CD4-positive, alpha-beta memory T cell (primary cell): ENCODE measurements around the gene TNIK. TPM values are rescaled to one million over a fixed set of nuclear protein-coding genes. Genes with fewer than 3 reads are reported as not detected.
A peak's percentile ranks its signal among the peaks of the same experiment; 100 is the strongest.
"Not testable (repeated sequence)": the region's sequence is repeated elsewhere in the genome, so short reads cannot be mapped to it uniquely, and the experiment has no call there.

Experiments used
- CTCF ChIA-PET: fragments of 350-600 bp; sonication (Branson Sonifier 250); formaldehyde crosslinking; loops from one replicate; lab custom pipeline; 2021; ENCODE audit warnings: inconsistent platforms; ENCODE audit not compliant: partially characterized antibody; lab: Charles Lee
- POLR2A ChIA-PET: fragments of 350-600 bp; sonication (Branson Sonifier 250); formaldehyde crosslinking; loops from one replicate; lab custom pipeline; 2021; ENCODE audit not compliant: partially characterized antibody; lab: Charles Lee
- DNase-seq, 5 donors: peaks; one replicate each; pipeline versions ENCODE4 v3.0.0 to v3.0.0-alpha.2; 2020 to 2022; ENCODE audit warnings: mixed read lengths in 1 of 5
- H3K27ac ChIP-seq: one replicate; pipeline ENCODE4 v1.7.0; 2013; ENCODE audit warnings: low read depth, low read length
- H3K27me3 ChIP-seq: 2 replicates; pipeline ENCODE4 v1.7.0; 2013; ENCODE audit warnings: mild to moderate bottlenecking, low read length, moderate library complexity; ENCODE audit not compliant: insufficient read depth
- H3K36me3 ChIP-seq: 2 replicates; pipeline ENCODE4 v1.7.0; 2013; ENCODE audit warnings: mild to moderate bottlenecking, low read length, moderate library complexity; ENCODE audit not compliant: insufficient read depth
- H3K4me1 ChIP-seq: 2 replicates; pipeline ENCODE4 v1.7.0; 2013; ENCODE audit warnings: mild to moderate bottlenecking, low read length, moderate library complexity; ENCODE audit not compliant: insufficient read depth
- H3K4me3 ChIP-seq, 2 donors: one replicate each; pipeline ENCODE4 v1.7.0; 2013; ENCODE audit warnings: low read length in 2 of 2, mild to moderate bottlenecking in 1 of 2
- H3K9me3 ChIP-seq, 2 donors: one replicate each; pipeline ENCODE4 v1.7.0; 2013; ENCODE audit warnings: low read length in 2 of 2, control low read depth in 1 of 2; ENCODE audit not compliant: control insufficient read depth in 1 of 2
- H3K27ac Mint-ChIP-seq, 7 donors: one replicate each; pipeline ENCODE4 v1.8.0; 2020 to 2021; ENCODE audit warnings: mixed read lengths in 7 of 7, mild to moderate bottlenecking in 6 of 7, inconsistent platforms in 3 of 7, moderate library complexity in 3 of 7
- H3K27me3 Mint-ChIP-seq, 2 donors: one replicate each; pipeline ENCODE4 v1.8.0; 2020 to 2021; ENCODE audit warnings: mixed read lengths in 2 of 2
- H3K36me3 Mint-ChIP-seq, 2 donors: one replicate each; pipeline ENCODE4 v1.8.0; 2020 to 2021; ENCODE audit warnings: mixed read lengths in 2 of 2, inconsistent platforms in 1 of 2, mild to moderate bottlenecking in 1 of 2
- H3K4me1 Mint-ChIP-seq, 4 donors: one replicate each; pipeline ENCODE4 v1.8.0; 2020 to 2021; ENCODE audit warnings: mixed read lengths in 4 of 4, mild to moderate bottlenecking in 1 of 4
- H3K4me3 Mint-ChIP-seq, 8 donors: one replicate each; pipeline ENCODE4 v1.8.0; 2020 to 2021; ENCODE audit warnings: mixed read lengths in 8 of 8, mild to moderate bottlenecking in 7 of 8, moderate library complexity in 6 of 8, inconsistent platforms in 3 of 8
- H3K9me3 Mint-ChIP-seq, 8 donors: one replicate each; pipeline ENCODE4 v1.8.0; 2020 to 2021; ENCODE audit warnings: mixed read lengths in 8 of 8, mild to moderate bottlenecking in 5 of 8, inconsistent platforms in 3 of 8, moderate library complexity in 1 of 8
- intact Hi-C: fragments of 100-400 bp; cut with micrococcal nuclease; formaldehyde crosslinking; loops from one replicate; pipeline ENCODE4 v1.15.1; 2023
- polyA plus RNA-seq, 2 donors: library from polyadenylated mRNA; unstranded; fragments of 300-500 nt; fragmentation: Illumina TruSeq; gene quantifications; one replicate each; pipeline ENCODE4 v1.2.3, GENCODE V29; 2021
- total RNA-seq, 2 experiments: library from RNA; stranded (reverse); gene quantifications; one replicate each; pipeline ENCODE4 v1.2.3, GENCODE V29; 2021

Gene TNIK
- total and polyA plus RNA-seq, 4 experiments from 2014 or later, result 14.6 to 93.5 (median 58.1) TPM

- Mint-ChIP-seq H3K27me3 (no peaks in the 10 kb centered on the region), H3K27ac (peak overlapping the region in 3 of 7 donors; percentile 22 to 53 (median 25)), H3K4me1 (peaks cover 50 to 74% (median 63%) of the 10 kb centered on the region in 4 donors), H3K36me3 (peaks cover 1 to 5% of the 10 kb centered on the region in 2 donors), H3K4me3 (no peak overlapping the region), H3K9me3 (no peaks in the 10 kb centered on the region)
- DNase-seq, result no peak
- Histone ChIP-seq H3K27me3 (no peaks in the 10 kb centered on the region), H3K4me1 (peaks cover 58% of the 10 kb centered on the region), H3K9me3 (no peaks in the 10 kb centered on the region), H3K4me3 (no peak overlapping the region), H3K36me3 (no peaks in the 10 kb centered on the region), H3K27ac (no peak overlapping the region)
- CTCF ChIA-PET, result interaction anchor here (1.3 kb wide), 1 partner anchor 9 kb away, joined by 3 read pairs; no protein-coding TSS in a partner anchor
- intact Hi-C loops, result no loop called here
- POLR2A ChIA-PET, result interaction anchor here (0.6 kb wide), 1 partner anchor 24 kb away, joined by 3 read pairs; no protein-coding TSS in a partner anchor
Measured at GRCh38 chr3:171289291-171289690, 170.9 kb downstream of the TNIK start.

DNA sequence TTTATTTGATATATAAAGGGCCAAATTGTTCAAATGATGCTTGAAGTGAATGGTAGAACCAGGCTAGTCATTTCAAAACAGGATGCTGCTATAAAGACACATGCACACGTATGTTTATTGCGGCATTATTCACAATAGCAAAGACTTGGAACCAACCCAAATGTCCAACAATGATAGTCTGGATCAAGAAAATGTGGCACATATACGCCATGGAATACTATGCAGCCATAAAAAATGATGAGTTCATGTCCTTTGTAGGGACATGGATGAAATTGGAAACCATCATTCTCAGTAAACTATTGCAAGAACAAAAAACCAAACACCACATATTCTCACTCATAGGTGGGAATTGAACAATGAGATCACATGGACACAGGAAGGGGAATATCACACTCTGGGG is 172.4 kb downstream of the TNIK start:
- H3K27ac Mint-ChIP-seq, result peak overlapping the region in 2 of 7 donors; percentile 10 to 25
- H3K27me3 Mint-ChIP-seq, DNase-seq, H3K27ac ChIP-seq, H3K9me3 ChIP-seq, POLR2A ChIA-PET, H3K4me3 Mint-ChIP-seq, H3K36me3 ChIP-seq, H3K9me3 Mint-ChIP-seq, intact Hi-C loops, H3K27me3 ChIP-seq, H3K4me3 ChIP-seq, CTCF ChIA-PET: not testable (repeated sequence)
- H3K4me1 Mint-ChIP-seq, result peaks cover 45 to 74% (median 59%) of the 10 kb centered on the region in 4 donors
- H3K4me1 ChIP-seq, result peaks cover 59% of the 10 kb centered on the region
- H3K36me3 Mint-ChIP-seq, result peaks cover 1 to 11% of the 10 kb centered on the region in 2 donors

- H3K4me3 ChIP-seq, result no peak overlapping the region
- H3K9me3 ChIP-seq, result no peaks in the 10 kb centered on the region
- peak in 1 of 5 donors; percentile 36 for DNase-seq
- no peaks in the 10 kb centered on the region for H3K27me3 ChIP-seq
- H3K27ac ChIP-seq, result no peak overlapping the region
- intact Hi-C loops, result no loop called here
- Mint-ChIP-seq H3K36me3 (peaks cover 1 to 14% of the 10 kb centered on the region in 2 donors), H3K9me3 (no peaks in the 10 kb centered on the region), H3K4me3 (peak overlapping the region in 6 of 8 donors; percentile 7 to 64 (median 39)), H3K4me1 (peaks cover 47 to 71% (median 58%) of the 10 kb centered on the region in 4 donors), H3K27ac (peak overlapping the region in 6 of 7 donors; percentile 11 to 88 (median 56)), H3K27me3 (no peaks in the 10 kb centered on the region)
- peaks cover 63% of the 10 kb centered on the region for H3K4me1 ChIP-seq
- no peaks in the 10 kb centered on the region for H3K36me3 ChIP-seq
- CTCF ChIA-PET, result no interaction called here
- POLR2A ChIA-PET, result interaction anchor here (1.4 kb wide), 1 partner anchor 10 kb away, joined by 4 read pairs; no protein-coding TSS in a partner anchor
Measured at GRCh38 chr3:171286580-171287249, 173.5 kb downstream of the TNIK start.

- Mint-ChIP-seq H3K27me3 (no peaks in the 10 kb centered on the region), H3K36me3 (peaks cover 0 to 14% of the 10 kb centered on the region in 2 donors), H3K4me1 (peaks cover 38 to 68% (median 53%) of the 10 kb centered on the region in 4 donors), H3K9me3 (no peaks in the 10 kb centered on the region), H3K27ac (peak overlapping the region in 2 of 7 donors; percentile 25 to 47), H3K4me3 (peak overlapping the region in 4 of 8 donors; percentile 7 to 42 (median 22))
- POLR2A ChIA-PET, result no interaction called here
- intact Hi-C loops, result no loop called here
- no peak overlapping the region for H3K4me3 ChIP-seq
- H3K9me3 ChIP-seq, result no peaks in the 10 kb centered on the region
- H3K4me1 ChIP-seq, result peaks cover 64% of the 10 kb centered on the region
- H3K27me3 ChIP-seq, result no peaks in the 10 kb centered on the region
- DNase-seq, result no peak
- CTCF ChIA-PET, result interaction anchor here (0.7 to 1.0 kb wide), 3 partner anchors 8 to 99 kb away, joined by 3 read pairs; no protein-coding TSS in a partner anchor
- no peak overlapping the region for H3K27ac ChIP-seq
- H3K36me3 ChIP-seq, result no peaks in the 10 kb centered on the region
Measured at GRCh38 chr3:171285287-171285686, 174.9 kb downstream of the TNIK start.

GRCh38 chr3:171284308-171285075 is 175.7 kb downstream of the TNIK start:
- Mint-ChIP-seq H3K27me3 (no peaks in the 10 kb centered on the region), H3K36me3 (peaks cover 0 to 11% of the 10 kb centered on the region in 2 donors), H3K9me3 (no peaks in the 10 kb centered on the region), H3K27ac (peak overlapping the region in 6 of 7 donors; percentile 9 to 81 (median 44)), H3K4me1 (peaks cover 43 to 71% (median 55%) of the 10 kb centered on the region in 4 donors), H3K4me3 (peak overlapping the region in 4 of 8 donors; percentile 18 to 45 (median 34))
- intact Hi-C loops, result no loop called here
- POLR2A ChIA-PET, result no interaction called here
- H3K9me3 ChIP-seq, result no peaks in the 10 kb centered on the region
- H3K4me1 ChIP-seq, result peaks cover 71% of the 10 kb centered on the region
- no peak for DNase-seq
- H3K36me3 ChIP-seq, result no peaks in the 10 kb centered on the region
- CTCF ChIA-PET, result interaction anchor here (0.7 to 0.9 kb wide), 2 partner anchors 9 to 98 kb away, joined by 3 read pairs; no protein-coding TSS in a partner anchor
- H3K27me3 ChIP-seq, result no peaks in the 10 kb centered on the region
- no peak overlapping the region for H3K4me3 ChIP-seq
- H3K27ac ChIP-seq, result no peak overlapping the region

DNA sequence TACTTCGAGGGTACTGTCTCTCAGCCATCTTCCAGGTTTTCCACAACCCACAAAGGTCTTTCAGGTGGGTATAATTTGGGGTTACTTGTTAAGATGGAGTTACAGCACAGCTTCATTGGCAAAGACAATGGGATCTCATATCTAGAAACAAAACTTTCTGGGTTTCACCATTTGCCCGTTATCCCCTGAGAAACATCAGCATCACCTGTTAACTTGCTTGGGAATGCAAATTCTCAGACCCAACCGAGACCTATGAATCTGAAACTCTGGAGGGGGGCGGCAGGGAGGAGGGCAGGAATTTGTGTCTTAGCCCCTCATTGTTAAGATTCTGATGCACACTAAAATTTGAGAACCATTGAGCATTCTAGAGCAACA is 176.4 kb downstream of the TNIK start:
- intact Hi-C loops, result no loop called here
- Mint-ChIP-seq H3K27ac (peak overlapping the region in 1 of 7 donors; percentile 64), H3K4me1 (peaks cover 44 to 74% (median 55%) of the 10 kb centered on the region in 4 donors), H3K36me3 (peaks cover 0 to 11% of the 10 kb centered on the region in 2 donors), H3K9me3 (no peaks in the 10 kb centered on the region), H3K4me3 (peak overlapping the region in 2 of 8 donors; percentile 26 to 34), H3K27me3 (no peaks in the 10 kb centered on the region)
- Histone ChIP-seq H3K9me3 (no peaks in the 10 kb centered on the region), H3K36me3 (no peaks in the 10 kb centered on the region), H3K27ac (no peak overlapping the region), H3K4me3 (no peak overlapping the region), H3K4me1 (peaks cover 72% of the 10 kb centered on the region), H3K27me3 (no peaks in the 10 kb centered on the region)
- ChIA-PET CTCF (no interaction called here), POLR2A (no interaction called here)
- DNase-seq, result no peak
